HepG2 (cell line): ENCODE data around the gene DNAJC4. TPM values are rescaled to one million over a fixed set of nuclear protein-coding genes. Genes with fewer than 3 reads are reported as not detected.
A peak's percentile ranks its signal among the peaks of the same experiment; 100 is the strongest.

Experiments used
- AGO2 ChIP-seq: fragments of 200-400 bp; formaldehyde crosslinking; optimal IDR thresholded peaks from 2 replicates; pipeline ENCODE3; 2017; ENCODE audit warnings: mild to moderate bottlenecking, low read depth, low read length, moderate library complexity
- ATAD3A ChIP-seq: sonication (generic); formaldehyde crosslinking; IDR thresholded peaks from 2 replicates; pipeline ENCODE4 v1.4.0; 2020; ENCODE audit warnings: missing genetic modification reagents
- BCL6 ChIP-seq: IDR thresholded peaks from 2 replicates; pipeline ENCODE4 v1.6.1; 2016; ENCODE audit warnings: missing genetic modification reagents, missing compliant biosample characterization
- ERF ChIP-seq: IDR thresholded peaks from 2 replicates; pipeline ENCODE4 v1.6.1; 2018; ENCODE audit warnings: missing biosample characterization, missing genetic modification reagents
- FOSL2 ChIP-seq: sonication (generic); formaldehyde crosslinking; IDR thresholded peaks from 2 replicates; pipeline ENCODE4 v1.4.0; 2020; ENCODE audit warnings: missing genetic modification reagents
- FOXO1 ChIP-seq: sonication (generic); formaldehyde crosslinking; IDR thresholded peaks from 2 replicates; pipeline ENCODE4 v1.4.0; 2020; ENCODE audit warnings: missing genetic modification reagents
- HCFC1 ChIP-seq: fragments of 150-350 bp; IDR thresholded peaks from 2 replicates; pipeline ENCODE4 v1.6.1; 2014; ENCODE audit warnings: low read depth, low read length
- HMGA1 ChIP-seq: sonication (generic); formaldehyde crosslinking; conservative IDR thresholded peaks from 2 replicates; pipeline ENCODE4 v1.4.0; 2020; ENCODE audit warnings: missing genetic modification reagents
- HOXA3 ChIP-seq: sonication (generic); formaldehyde crosslinking; IDR thresholded peaks from 2 replicates; pipeline ENCODE4 v1.5.0; 2020; ENCODE audit warnings: missing genetic modification reagents
- IRF9 ChIP-seq: sonication (generic); formaldehyde crosslinking; IDR thresholded peaks from 2 replicates; pipeline ENCODE4 v1.8.0; 2022; ENCODE audit warnings: missing genetic modification reagents, mild to moderate bottlenecking, borderline replicate concordance
- KMT2A ChIP-seq: sonication (generic); formaldehyde crosslinking; IDR thresholded peaks from 2 replicates; pipeline ENCODE4 v1.4.0; 2020; ENCODE audit warnings: missing genetic modification reagents
- LCORL ChIP-seq, 2 experiments: fragments of 450-650 bp in 1 of 2; sonication (generic) in 1 of 2; formaldehyde crosslinking in 1 of 2; IDR thresholded peaks; 2 replicates each; pipeline versions ENCODE4 v1.5.0 to v1.6.1; 2017 to 2020; ENCODE audit warnings: antibody characterized with exemption in 1 of 2, missing genetic modification reagents in 1 of 2
- MED8 ChIP-seq: sonication (generic); formaldehyde crosslinking; IDR thresholded peaks from 2 replicates; pipeline ENCODE4 v1.8.1; 2023; ENCODE audit warnings: mild to moderate bottlenecking, missing genetic modification reagents; ENCODE audit not compliant: insufficient replicate concordance
- PLSCR1 ChIP-seq: sonication (generic); formaldehyde crosslinking; IDR thresholded peaks from 2 replicates; pipeline ENCODE4 v1.5.0; 2020; ENCODE audit warnings: missing genetic modification reagents, mild to moderate bottlenecking, borderline replicate concordance
- RBAK ChIP-seq: sonication (generic); formaldehyde crosslinking; IDR thresholded peaks from 2 replicates; pipeline ENCODE4 v1.5.1; 2020; ENCODE audit warnings: mild to moderate bottlenecking, missing genetic modification reagents
- SCMH1 ChIP-seq: sonication (generic); formaldehyde crosslinking; IDR thresholded peaks from 2 replicates; pipeline ENCODE4 v1.9.0; 2021; ENCODE audit warnings: missing genetic modification reagents, mild to moderate bottlenecking, borderline replicate concordance
- SIX1 ChIP-seq: sonication (generic); formaldehyde crosslinking; IDR thresholded peaks from 2 replicates; pipeline ENCODE4 v1.4.0; 2020; ENCODE audit warnings: missing genetic modification reagents, borderline replicate concordance
- SMAD1 ChIP-seq: sonication (generic); formaldehyde crosslinking; IDR thresholded peaks from 2 replicates; pipeline ENCODE4 v1.4.0; 2020; ENCODE audit warnings: missing genetic modification reagents, low read depth, mild to moderate bottlenecking, borderline replicate concordance
- ZBTB1 ChIP-seq: sonication (generic); formaldehyde crosslinking; IDR thresholded peaks from 2 replicates; pipeline ENCODE4 v1.4.0; 2020; ENCODE audit warnings: missing genetic modification reagents, borderline replicate concordance
- ZMYM3 ChIP-seq: sonication (generic); formaldehyde crosslinking; IDR thresholded peaks from 2 replicates; pipeline ENCODE4 v1.5.1; 2020; ENCODE audit warnings: mild to moderate bottlenecking, missing genetic modification reagents
- ZNF138 ChIP-seq: sonication (generic); formaldehyde crosslinking; IDR thresholded peaks from 2 replicates; pipeline ENCODE4 v1.5.0; 2020; ENCODE audit warnings: mild to moderate bottlenecking, low read depth, missing genetic modification reagents
- ZNF383 ChIP-seq: sonication (generic); formaldehyde crosslinking; IDR thresholded peaks from 2 replicates; pipeline ENCODE4 v1.4.0; 2020; ENCODE audit warnings: missing genetic modification reagents, mild to moderate bottlenecking, borderline replicate concordance
- ZNF512B ChIP-seq: sonication (generic); formaldehyde crosslinking; IDR thresholded peaks from 2 replicates; pipeline ENCODE4 v1.5.1; 2020; ENCODE audit warnings: missing genetic modification reagents, mild to moderate bottlenecking, borderline replicate concordance
- ZNF550 ChIP-seq: sonication (generic); formaldehyde crosslinking; IDR thresholded peaks from 2 replicates; pipeline ENCODE4 v1.4.0; 2020; ENCODE audit warnings: mild to moderate bottlenecking, missing genetic modification reagents, borderline replicate concordance
- ZNF598 ChIP-seq: sonication (generic); formaldehyde crosslinking; IDR thresholded peaks from 2 replicates; pipeline ENCODE4 v1.5.1; 2020; ENCODE audit warnings: mild to moderate bottlenecking, missing genetic modification reagents, borderline replicate concordance
- ZNF672 ChIP-seq: sonication (generic); formaldehyde crosslinking; IDR thresholded peaks from 2 replicates; pipeline ENCODE4 v1.8.1; 2022; ENCODE audit warnings: missing genetic modification reagents
- ZNF839 ChIP-seq: sonication (generic); formaldehyde crosslinking; IDR thresholded peaks from 2 replicates; pipeline ENCODE4 v1.4.0; 2020; ENCODE audit warnings: missing genetic modification reagents, mild to moderate bottlenecking, borderline replicate concordance
- polyA plus RNA-seq, 8 experiments: library from polyadenylated mRNA; depleted of rRNA in 3 of 8; stranded (reverse) in 7 of 8; unstranded in 1 of 8; fragments of >200 nt; fragmentation: Illumina TruSeq in 4 of 8; extraction: Trizol in 4 of 8; gene quantifications; 2 replicates each; pipeline versions ENCODE4 v1.2.1 to v1.2.3, GENCODE V29; 2011 to 2016; ENCODE audit warnings: low read depth in 4 of 8, missing spikeins in 1 of 8, mixed read lengths in 1 of 8; ENCODE audit not compliant: insufficient read depth in 1 of 8
- total RNA-seq, 5 experiments: library from RNA; depleted of rRNA; stranded (reverse); fragments of >200 nt; fragmentation: Illumina TruSeq; extraction: Trizol; gene quantifications; 2 replicates each; pipeline ENCODE4 v1.2.3, GENCODE V29; 2016; ENCODE audit warnings: low read depth in 1 of 5

The DNAJC4 gene
- total and polyA plus RNA-seq, 2 of the 13 experiments (the other 11 are each of a cell fraction or from before 2014, with no cell fraction given) = 10.3 to 60.8 TPM

- peak; percentile 96 for TF ChIP-seq ZNF138 (CRISPR knock-in tag)
- TF ChIP-seq AGO2 = peak; percentile 98
- TF ChIP-seq FOXO1 (CRISPR knock-in tag) = peak; percentile 58
- TF ChIP-seq MED8 (CRISPR knock-in tag) = no peak
- 0 out of 2 replicates have a peak, but pooled peaks have one; percentile 47 for TF ChIP-seq ZNF512B (CRISPR knock-in tag)
- TF ChIP-seq HOXA3 (CRISPR knock-in tag) = peak; percentile 78
- peak; percentile 92 for TF ChIP-seq SMAD1 (CRISPR knock-in tag)
- TF ChIP-seq FOSL2 (CRISPR knock-in tag) = peak; percentile 45
- TF ChIP-seq ATAD3A (CRISPR knock-in tag) = peak; percentile 75; the same call in 1 of the 2 replicates
- TF ChIP-seq KMT2A (CRISPR knock-in tag) = peak; percentile 65; the same call in 1 of the 2 replicates
- TF ChIP-seq BCL6 (CRISPR knock-in tag) = peak; percentile 63
- TF ChIP-seq ZBTB1 (CRISPR knock-in tag) = no peak
- TF ChIP-seq LCORL (IDR thresholded peaks at IDR 0.05) = no peak
- TF ChIP-seq LCORL (CRISPR knock-in tag; IDR thresholded peaks at IDR 0.05) = peak; percentile 61; the same call in 1 of the 2 replicates
- TF ChIP-seq HCFC1 = no peak
- TF ChIP-seq HMGA1 (CRISPR knock-in tag) = no peak
- TF ChIP-seq ZNF550 (CRISPR knock-in tag) = peak; percentile 97
- no peak for TF ChIP-seq RBAK (CRISPR knock-in tag)
- peak; percentile 96; the same call in 1 of the 2 replicates for TF ChIP-seq ZNF598 (CRISPR knock-in tag)
- TF ChIP-seq IRF9 (CRISPR knock-in tag) = peak; percentile 87
- peak; percentile 77 for TF ChIP-seq ERF
- TF ChIP-seq ZNF383 (CRISPR knock-in tag) = no peak
- TF ChIP-seq ZMYM3 (CRISPR knock-in tag) = peak; percentile 33; the same call in 1 of the 2 replicates
- no peak for TF ChIP-seq ZNF672 (CRISPR knock-in tag)
- no peak for TF ChIP-seq SCMH1 (CRISPR knock-in tag)
- 0 out of 2 replicates have a peak, but pooled peaks have one; percentile 44 for TF ChIP-seq PLSCR1 (CRISPR knock-in tag)
- peak; percentile 35; the same call in 1 of the 2 replicates for TF ChIP-seq SIX1
- peak; percentile 94; the same call in 1 of the 2 replicates for TF ChIP-seq ZNF839
These were observed 45.1 kb upstream of the DNAJC4 start (continued) for GRCh38 chr11:64185175-64185692.
